KBM-7 (cell line): ENCODE results near the gene LIN28B.
A peak's percentile ranks its signal among the peaks of the same experiment; 100 is the strongest.
"Not testable (repeated sequence)": the region's sequence is repeated elsewhere in the genome, so short reads cannot be mapped to it uniquely, and the experiment has no call there.

Experiments
- DNase-seq: peaks from one replicate; pipeline ENCODE4 v3.0.0-alpha.2; 2015
- in situ Hi-C: fragments of 300-500 bp; cut with MboI; formaldehyde crosslinking; loops from 2 replicates; pipeline ENCODE4 v1.14.3; 2020; ENCODE audit warnings: low sequenced_read_pairs, low pct_unique_long_range_greater_than_20kb, mixed read lengths

The LIN28B gene

DNA sequence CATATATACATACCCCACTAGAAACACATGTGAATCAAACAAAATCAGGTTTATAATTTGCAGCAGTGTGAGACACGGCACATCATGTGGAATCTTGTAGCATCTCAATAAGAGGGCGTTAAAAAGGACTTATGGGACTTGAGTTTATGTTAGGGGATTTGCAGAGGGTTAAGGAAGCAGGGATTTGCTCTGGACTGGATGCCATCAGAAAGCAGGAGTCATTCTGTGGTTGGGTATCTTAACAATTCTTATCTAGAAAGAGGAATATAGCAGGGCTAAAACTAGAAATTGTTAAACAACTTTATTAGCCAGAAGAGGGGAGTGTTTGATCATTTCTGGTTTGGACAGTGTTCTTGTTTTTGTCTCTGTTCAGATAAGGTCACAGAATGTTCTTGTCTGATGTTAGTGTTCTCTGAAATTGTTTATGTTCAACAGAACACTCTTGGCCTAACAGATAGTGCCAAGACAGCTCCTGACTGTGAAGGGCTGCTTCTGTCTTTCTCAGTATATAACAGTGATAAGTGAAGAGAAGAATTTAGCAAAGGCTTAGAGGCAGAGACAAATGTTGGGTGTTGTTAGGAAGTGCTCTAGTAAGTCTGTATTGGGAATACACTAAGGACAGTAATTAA is 39.2 kb downstream of the LIN28B start:
- in situ Hi-C loops = no loop called here
- DNase-seq = peak; percentile 57

DNA sequence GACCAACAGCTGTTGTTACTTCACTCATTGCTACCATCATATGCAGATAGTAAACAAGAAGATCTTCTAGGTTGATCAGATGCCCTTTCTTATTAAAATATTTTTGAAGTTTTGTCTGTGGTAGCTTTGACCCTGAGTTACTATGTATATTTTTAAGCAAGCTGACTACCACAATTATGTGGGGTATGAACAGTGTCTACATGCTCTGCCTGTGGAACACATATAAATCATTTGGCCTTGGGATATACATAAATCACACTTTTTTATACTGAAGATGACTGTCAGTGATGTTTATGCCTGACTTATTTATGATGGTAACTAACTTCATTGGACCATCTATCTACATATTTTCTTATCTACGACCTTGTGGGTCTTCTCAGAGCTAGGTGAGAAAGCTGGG is 44.2 kb downstream of the LIN28B start:
- no peak for DNase-seq
- in situ Hi-C loops = no loop called here

DNA sequence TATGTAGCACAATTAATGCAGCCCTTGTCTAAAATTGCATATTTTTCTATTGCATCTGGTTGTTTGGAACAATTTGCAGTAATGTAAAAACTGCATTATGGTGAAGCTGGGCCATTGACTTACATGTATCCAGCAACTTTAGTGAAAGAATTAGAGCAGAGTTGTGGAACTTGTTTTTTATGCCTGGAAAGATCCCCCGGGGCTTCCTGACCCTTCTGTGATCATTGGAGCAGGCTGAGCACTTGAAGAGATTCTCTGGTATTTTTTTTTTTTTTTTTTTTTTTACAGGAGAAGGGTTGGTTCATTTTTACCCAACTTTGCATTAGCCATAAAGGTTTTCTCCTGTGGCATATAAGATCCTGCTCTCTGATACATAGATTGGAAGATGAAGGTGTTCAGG is 45.0 kb downstream of the LIN28B start:
- in situ Hi-C loops = no loop called here
- DNase-seq = no peak

DNA sequence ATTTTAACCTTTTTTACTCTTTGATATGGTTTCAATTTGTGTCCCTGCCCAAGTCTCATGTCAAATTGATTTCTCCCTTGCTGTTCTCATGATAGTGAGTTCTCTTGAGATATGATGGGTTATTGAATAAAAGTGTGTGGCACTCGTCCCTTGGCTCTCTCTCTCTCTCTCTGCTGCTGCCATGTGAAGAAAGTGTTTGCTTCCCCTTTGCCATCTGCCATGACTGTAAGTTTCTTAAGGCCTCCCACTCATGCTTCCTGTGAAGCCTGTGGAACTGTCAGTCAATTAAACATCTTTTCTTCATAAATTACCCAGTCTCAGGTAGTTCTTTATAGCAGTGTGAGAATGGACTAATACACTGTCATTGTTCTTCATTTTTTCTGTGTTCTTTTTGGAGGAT is 48.5 kb downstream of the LIN28B start:
- peak; percentile 85 for DNase-seq
- in situ Hi-C loops = no loop called here

DNA sequence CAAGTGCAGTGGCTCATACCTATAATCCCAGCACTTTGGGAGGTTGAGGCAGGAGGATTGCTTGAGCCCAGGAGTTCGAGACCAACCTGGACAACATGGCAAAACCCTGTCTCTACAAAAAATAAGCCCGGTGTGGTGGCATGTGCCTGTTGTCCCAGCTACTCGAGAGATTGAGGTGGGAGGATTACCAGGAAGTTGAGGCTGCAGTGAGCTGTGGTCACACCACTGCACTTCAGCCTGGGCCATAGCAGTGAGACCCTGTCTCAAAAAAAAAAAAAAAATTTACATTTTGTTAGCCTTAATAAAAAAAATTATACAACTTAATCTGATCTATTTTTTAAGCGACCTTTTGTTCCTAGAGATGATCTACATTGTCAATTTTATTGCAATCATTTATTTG is 56.6 kb downstream of the LIN28B start:
- in situ Hi-C loops, DNase-seq: not testable (repeated sequence)

DNA sequence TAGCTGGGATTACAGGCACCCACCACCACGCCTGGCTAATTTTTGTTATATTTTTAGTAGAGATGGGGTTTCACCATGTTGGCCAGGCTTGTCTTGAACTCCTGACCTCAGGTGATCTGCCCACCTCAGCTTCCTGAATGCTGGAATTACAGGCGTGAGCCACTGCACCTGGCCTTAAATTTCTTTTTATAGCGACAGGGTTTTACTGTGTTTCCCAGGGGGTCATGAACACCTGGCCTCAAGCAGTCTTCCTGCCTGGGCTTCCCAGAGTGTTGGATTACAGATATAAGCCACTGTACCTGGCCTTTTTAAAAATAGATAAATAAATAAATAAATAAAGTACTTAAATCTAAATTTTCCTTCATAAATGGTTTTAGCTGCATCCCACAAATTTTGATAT is 57.5 kb downstream of the LIN28B start:
- in situ Hi-C loops = no loop called here
- DNase-seq = no peak

DNA sequence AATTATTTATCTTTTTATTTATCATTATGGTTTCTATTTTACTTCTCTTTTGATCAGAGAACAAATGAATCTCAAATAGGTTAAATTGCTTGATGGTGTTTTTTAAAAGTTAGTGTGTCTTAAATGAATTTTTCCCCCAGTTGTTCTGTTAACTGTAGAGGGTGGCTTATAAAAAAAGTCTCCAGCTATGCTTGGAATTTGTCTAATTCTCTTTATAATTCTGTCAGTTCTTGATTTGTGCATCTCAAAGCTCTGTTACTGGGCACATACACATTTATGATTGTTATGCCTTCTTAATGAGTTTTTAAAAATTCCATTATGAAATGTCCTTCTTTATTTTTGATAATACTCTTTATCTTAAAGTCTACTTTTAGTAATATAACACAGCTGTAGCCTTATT is 58.0 kb downstream of the LIN28B start:
- DNase-seq = no peak
- in situ Hi-C loops = no loop called here

DNA sequence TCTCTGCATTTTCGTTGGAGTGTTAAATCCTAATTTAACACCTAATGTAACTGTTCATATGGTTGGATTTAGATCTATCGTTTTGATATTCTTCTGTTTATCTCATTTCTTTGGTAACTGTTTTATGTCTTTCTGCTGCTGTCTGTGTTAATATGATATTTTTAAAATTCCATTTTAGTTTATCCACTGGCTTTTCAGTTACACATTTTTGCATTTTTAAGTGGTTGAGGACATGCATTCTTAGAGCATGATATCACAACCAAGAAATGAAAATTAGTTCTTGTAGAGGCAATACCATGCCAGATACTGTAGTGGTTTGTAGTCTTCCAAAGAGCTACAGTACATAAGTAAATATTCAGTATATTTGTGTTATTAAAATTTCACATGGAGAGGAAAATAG is 58.6 kb downstream of the LIN28B start:
- in situ Hi-C loops = no loop called here
- no peak for DNase-seq

DNA sequence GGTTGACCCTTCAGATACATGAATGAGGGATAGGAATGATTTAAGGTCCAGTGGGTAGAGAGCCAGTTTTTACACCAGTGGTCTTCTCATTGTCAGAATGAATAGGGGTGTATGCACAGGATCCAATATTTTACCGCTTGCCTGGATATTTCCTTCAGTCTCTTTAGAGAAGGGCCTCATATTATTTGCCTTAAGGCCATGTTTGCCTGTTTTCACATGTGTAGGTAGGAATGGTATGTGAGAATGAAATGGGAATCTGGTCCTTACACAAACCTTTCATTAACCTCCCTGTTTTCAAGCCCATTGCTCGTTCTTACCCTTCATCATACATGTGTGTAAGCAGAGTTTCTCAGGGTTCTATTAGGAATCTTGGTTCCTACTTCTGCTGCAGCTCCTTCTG is 62.4 kb downstream of the LIN28B start:
- no peak for DNase-seq
- in situ Hi-C loops = no loop called here

DNA sequence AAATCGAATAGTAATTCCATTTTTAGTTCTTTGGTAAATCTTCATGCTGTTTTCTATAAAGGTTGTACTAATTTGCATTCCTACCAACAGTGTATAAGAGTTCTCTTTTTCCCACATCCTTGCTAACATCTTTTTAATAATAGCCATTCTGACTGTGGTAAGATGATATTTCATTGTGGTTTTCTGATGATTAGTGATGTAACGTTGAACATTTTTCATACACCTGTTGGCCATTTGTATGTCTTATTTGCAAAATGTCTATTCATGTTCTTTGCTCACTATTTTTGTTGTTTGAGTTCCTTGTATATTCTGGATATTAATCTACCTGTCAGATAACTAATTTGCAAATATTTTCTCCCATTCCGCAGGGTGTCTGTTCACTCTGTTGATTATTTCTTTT is 64.5 kb downstream of the LIN28B start:
- no peak for DNase-seq
- in situ Hi-C loops = no loop called here

DNA sequence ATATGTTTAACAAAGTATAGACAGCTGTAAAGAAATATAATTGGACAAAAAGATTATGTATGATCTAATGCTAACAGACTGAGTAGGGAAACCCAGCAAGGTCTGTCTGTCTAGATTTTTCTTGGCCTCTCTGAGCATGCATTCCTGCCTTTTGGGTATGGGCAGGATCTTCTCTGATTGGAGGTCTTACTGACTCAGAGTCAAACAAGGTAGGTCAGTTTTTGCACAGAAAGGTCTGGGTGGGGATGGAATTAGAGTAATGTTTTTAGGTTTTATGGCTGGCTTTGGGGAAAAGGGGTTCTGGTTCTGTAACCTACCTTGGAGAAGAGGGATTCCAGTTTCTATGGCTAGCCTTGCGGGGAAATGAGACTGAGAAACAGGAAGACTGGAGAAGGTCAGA is 65.5 kb downstream of the LIN28B start:
- in situ Hi-C loops = no loop called here
- no peak for DNase-seq

DNA sequence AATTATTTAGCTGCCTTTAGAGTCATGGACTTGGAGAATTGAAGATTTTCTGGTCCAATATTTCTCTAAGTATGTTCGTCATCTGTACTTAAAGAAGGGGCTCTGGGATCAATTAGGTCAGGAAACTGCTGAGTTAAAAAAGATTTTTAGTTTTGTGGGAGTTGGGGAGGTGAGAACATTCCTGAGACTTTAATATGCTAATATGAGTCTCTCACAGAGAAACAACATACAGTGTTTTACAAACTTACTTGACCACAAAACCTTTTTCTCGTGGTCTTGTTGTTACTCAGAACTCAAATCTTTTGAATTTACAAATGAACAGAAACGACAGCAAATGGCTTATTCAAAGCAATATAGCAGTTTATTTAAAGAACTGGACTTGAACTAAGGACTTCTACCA is 67.9 kb downstream of the LIN28B start:
- no peak for DNase-seq
- in situ Hi-C loops = no loop called here

DNA sequence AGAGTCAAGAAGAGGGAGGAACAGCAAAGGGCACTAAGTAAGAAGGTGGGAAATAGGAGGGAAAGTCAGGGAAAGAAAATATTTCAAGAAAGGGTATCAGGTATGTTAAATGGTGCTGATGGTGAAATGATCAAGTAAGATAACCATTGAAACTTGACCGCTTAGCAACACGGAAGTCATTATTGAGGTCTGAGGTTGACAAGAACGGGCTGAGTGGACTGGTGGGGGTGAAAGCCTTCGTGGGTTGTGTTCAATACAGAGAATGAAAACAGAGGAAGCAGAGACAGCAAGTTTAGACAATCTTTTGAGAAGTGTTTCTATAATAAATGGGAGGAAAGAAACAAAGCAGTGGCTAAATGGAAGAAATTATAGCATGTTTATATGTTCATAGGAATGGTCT is 72.0 kb downstream of the LIN28B start:
- DNase-seq = no peak
- in situ Hi-C loops = no loop called here

DNA sequence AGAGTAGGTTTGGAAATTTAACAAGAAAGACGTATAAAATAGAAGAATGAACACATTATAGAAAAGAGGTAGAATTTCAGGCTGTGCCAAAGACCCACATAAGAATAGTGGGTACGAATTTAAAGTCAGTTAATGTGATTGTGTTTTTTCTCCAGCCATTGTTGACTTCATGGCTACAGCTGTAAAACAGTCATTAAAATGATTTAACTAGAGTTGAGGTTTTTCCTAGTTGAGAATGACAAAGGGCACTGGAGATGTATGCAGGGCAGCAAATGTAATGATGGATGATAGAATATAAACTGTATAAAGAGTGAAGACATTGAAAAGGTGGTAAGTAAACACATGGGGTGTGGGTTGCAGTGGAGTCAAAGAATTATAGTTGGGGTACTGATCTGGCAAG is 72.7 kb downstream of the LIN28B start:
- in situ Hi-C loops = no loop called here
- no peak for DNase-seq

DNA sequence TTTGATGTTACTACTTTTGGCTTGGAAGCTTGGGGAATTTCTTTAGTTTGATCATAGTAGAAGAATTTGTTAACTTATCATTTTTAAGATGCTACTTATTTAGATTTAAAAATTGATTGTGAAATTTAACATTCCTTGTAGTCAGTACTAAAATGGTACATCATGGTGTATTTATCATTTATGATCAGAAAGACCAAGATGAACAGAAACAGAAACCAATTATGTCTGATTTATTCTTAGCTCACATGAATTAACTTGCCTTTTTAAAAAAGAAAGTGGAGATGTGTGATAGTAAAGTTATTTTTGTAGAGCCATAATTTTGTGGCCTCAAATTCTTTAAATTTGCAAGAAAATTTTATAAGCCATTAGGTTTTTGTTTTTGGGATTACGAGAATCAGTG is 77.6 kb downstream of the LIN28B start:
- DNase-seq = no peak
- in situ Hi-C loops = no loop called here

DNA sequence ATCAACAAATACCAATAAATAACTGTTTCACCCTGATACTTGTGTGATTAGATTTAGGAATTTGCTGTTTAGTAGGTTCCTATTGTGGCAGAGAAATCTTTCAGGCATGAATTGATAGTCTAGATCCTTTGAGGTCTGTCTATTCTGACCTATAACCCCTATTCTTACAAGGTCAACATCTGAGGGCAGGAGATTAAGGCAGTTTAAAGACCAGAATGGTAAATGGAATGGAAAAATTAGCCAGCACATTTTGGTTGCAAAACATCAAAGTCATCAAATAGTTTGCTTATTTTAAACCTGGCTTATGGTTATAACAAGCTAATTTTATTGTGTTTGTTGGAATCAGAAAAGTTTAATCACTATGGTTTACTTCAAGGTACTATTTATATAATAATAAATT is 78.4 kb downstream of the LIN28B start:
- in situ Hi-C loops = no loop called here
- no peak for DNase-seq

DNA sequence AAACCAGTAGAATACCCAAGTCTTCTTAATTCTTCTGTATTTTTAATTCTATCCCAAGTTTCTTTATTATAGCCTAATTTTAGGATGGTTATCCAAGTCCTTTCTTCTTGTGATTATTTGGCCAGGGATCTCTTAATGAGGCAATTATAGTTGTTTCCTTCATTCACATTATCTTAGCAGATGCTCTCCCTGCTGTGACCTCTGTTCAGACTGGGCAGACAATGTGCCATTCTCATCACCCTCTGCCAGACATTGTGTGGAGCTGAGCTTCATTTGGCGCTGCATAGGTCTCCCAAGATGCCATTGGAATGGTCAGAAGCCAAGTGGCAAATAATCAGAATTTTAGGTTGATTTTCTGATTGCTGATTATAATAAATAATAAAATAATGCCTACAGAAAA is 79.4 kb downstream of the LIN28B start:
- DNase-seq = no peak
- in situ Hi-C loops = no loop called here

DNA sequence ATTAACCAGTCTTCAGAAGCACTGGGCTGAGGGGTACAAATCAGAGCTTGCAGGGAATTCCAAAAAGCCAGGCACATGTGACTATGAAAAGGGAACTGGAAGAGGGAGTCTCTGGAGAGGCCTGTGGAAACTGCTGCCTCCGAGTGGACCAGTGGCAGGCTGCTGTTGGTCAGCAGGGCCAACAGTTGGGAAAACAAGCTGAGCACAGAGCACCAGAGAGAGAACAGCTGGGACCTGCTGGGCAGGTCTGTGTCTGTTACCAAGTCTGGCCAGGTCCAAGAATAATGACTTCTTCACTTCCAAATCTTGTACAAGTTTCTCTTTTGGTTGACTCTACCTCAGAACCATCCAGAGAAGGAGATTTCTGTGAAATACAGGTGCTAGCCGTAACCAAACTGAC is 81.4 kb downstream of the LIN28B start:
- in situ Hi-C loops = no loop called here
- no peak for DNase-seq

DNA sequence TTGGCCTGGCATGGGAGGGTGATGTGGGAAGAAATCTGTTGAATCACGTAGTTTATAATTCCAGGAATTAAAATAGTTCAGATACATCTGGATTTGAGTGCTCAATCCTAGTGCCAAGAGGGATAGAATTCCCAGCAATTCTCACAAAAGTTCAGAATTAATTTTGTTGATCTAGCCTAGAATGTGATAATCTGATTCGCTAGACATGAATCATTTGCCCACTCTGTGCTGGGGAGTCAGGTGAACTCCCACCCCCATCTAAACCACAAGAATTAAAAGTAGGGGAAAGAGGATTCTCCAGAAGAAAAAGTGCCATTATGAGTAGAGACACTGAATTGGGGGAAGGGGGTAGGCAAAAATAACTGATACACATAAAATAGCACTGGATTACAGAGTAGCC is 85.0 kb downstream of the LIN28B start:
- in situ Hi-C loops = no loop called here
- DNase-seq = no peak

DNA sequence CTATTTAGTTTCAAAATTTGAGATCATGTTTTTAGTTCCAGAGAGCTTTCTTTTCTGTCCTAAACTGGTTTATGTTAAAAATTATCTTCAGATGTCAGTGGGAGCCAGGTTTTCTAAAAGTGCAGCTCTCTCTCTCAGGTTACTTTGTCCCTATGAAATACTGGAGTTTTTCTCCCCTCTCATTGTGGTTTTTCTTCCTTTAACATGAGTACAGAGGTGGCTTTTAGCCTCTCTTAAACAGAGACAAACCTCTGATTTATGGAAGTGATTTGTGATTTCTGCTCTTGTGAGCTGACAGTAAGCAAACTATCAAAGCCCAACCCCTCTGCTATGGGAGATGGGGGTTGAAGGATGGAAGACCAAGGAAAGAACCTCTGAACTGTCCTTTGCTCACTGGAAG is 85.7 kb downstream of the LIN28B start:
- no peak for DNase-seq
- in situ Hi-C loops = no loop called here

DNA sequence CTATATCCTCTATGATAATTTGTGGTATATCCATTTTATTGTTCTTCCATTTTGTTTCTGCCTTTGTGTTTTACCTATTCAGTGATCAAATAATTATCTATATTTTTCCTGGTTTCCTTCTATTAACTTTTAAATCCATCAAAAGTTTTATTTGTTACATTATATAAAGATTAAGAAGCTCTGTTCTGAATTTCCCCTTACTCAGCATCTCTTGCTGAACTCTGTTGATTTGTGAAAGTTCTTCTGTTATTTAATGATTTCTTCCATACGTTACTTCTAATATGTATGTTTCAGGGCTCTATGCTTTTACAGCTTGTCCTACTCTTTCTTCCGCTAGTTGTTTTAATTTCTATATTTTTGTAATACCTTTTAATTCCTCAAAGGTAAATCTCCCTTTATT is 87.1 kb downstream of the LIN28B start:
- no peak for DNase-seq
- in situ Hi-C loops = no loop called here

DNA sequence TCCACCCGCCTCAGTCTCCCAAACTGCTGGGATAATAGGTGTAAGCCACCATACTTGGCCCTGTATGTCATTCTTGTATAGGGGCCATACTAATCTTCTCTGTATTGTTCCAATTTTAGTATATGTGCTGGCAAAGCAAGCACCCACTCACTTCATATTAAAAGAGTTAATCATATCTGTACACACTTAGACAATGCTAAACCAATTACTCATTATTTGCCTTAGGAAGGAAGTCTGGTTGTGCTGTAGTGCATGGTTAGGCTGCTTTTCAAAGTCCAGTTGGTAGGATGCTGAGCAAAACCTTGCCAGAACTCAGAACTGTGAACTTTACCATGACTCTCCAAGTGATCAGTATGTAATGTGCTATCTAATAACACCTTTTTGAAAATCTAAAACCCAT is 88.6 kb downstream of the LIN28B start:
- DNase-seq = no peak
- in situ Hi-C loops = no loop called here
